ENCODE data around the gene TMEM44.
"Not testable (repeated sequence)": the region's sequence is repeated elsewhere in the genome, so short reads cannot be mapped to it uniquely, and the experiment has no call there.

TMEM44 gene

DNA sequence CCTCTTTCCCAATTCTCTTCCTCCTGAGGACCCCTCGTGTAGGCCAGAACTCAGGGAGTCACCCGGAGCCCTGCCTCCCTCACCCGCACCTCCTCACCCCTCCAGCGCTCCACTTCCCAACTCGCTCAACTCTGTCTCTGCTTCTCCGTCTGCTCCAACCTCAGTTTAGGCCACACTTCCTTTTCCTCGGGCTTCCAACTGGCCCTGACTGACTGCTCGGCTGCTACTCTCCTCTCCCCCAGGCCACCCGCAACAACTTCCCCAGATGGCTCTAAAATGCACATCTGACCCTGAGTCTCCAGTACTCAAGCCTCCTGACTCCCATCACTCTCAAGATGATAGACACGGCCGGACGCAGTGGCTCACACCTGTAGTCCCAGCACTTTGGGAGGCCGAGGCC, 23.6 kb downstream of the TMEM44 start:
- no peak for DNase-seq (ENCODE audit: low read depth)

DNA sequence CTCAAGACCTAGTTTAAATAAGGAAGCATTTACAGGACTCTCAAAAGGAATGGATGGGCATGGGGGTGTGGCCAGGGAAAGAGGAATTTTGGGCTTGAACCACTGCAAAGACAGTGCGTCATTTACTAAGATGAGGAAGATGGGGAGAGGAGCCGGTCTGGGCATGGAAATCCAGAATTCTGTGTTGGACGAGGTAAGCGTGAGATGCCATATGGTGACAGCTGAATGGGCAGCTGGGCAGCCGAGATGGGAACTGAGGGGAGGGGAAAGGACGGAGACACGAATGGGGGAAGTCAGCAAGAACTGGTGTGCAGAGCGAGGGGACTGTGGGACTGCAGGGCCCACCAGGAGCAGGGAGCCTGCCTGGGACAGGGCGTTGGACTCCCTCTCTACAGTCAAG, 24.2 kb downstream of the TMEM44 start:
- no peak for DNase-seq (ENCODE audit: low read depth)

GRCh38 chr3:194607592-194608389, 25.4 kb downstream of the TMEM44 start:
- no peak for DNase-seq (ENCODE audit: low read depth)

- no peak for DNase-seq (ENCODE audit: low read depth)
These were observed 26.3 kb downstream of the TMEM44 start for GRCh38 chr3:194606941-194607340.

GRCh38 chr3:194606163-194606562, 27.1 kb downstream of the TMEM44 start:
- DNase-seq (ENCODE audit: low read depth), result no peak

DNA sequence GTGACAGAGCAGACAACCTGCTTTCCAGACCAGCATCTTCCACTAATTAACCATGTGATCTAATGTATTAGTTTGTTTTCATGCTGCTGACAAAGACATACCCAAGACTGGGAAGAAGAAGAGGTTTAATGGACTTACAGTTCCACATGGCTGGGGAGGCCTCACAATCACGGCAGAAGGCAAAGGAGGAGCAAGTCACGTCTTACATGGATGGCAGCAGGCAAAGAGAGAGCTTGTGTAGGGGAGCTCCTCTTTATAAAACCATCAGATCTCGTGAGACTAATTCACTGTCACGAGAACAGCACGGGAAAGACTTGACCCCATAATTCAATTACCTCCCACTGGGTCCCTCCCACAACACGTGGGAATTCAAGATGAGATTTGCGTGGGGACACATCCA, 27.9 kb downstream of the TMEM44 start:
- not testable (repeated sequence) for DNase-seq (ENCODE audit: low read depth)

- no peak for DNase-seq (ENCODE audit: low read depth)
These were observed 28.4 kb downstream of the TMEM44 start for GRCh38 chr3:194604837-194605236.

DNA sequence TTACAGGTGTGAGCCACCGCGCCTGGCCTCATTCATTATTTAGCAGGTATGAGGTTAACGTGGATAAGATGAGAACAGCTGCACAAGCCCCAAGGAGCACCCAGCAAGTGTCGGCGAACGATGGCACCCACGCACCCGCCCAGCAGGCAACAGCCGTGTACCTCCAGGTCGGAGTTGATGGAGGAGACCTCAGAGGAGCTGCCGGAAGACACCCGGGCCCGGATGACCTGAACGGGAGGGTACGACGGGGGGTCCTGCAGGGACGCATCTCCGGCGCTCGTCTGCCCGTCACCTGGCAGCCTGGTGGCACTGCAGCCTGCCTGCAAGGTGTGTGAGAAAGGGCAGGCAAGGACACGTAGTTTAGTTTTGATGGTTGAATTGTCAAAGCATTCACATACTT, 29.1 kb downstream of the TMEM44 start:
- DNase-seq (ENCODE audit: low read depth), result no peak

GRCh38 chr3:194602669-194603171, 30.5 kb downstream of the TMEM44 start:
- DNase-seq (ENCODE audit: low read depth), result no peak

GRCh38 chr3:194598771-194599557, 34.3 kb downstream of the TMEM44 start:
- no peak for DNase-seq (ENCODE audit: low read depth)

- no peak for DNase-seq (ENCODE audit: low read depth)
These were observed 36.3 kb downstream of the TMEM44 start for GRCh38 chr3:194596906-194597305.

DNA sequence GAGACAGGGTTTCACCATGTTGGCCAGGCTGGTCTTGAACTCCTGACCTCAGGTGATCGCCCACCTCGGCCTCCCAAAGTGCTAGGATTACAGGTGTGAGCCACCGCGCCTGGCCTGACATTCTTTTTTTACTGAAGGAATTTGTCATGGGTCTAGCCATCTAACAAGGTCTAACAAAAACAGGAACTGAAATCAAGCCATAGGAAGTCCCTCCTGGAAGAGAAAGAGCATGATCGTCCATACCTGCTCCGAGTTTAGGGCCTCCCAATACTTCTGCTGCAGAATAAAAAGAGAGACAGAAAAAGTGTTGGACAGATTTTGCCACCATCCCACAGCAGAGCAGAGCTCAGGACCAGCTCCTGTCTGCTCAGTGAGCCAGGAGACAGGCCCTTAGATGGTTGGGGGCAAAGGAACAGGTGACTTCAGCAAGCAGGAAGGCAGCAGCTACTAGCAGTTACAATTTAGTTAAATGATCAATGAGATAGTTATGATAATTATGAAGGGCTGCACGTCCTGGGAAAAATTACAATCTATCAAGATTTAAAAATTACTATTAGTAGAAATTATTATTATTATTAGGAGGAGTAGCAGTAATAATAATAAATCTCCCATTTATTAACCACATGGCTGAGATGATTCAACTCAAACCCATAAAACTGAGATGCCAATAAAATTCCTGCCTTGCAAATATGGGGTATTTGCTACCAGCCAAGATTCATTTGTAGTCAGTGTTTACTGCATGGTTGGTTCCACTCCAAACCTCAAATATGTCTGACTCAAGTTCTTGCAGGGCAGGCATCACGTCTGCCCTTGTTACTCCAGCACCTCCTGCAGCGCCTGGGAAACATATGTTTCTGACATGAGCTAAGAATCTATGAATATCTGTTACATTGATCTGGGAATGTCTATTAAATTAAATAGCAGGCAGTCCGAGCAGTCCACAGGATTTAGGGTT, 40.1 kb downstream of the TMEM44 start:
- no peak for DNase-seq (ENCODE audit: low read depth)

GRCh38 chr3:194588741-194589140, 44.5 kb downstream of the TMEM44 start:
- DNase-seq (ENCODE audit: low read depth), result no peak

GRCh38 chr3:194588236-194588635, 45.0 kb downstream of the TMEM44 start:
- DNase-seq (ENCODE audit: low read depth), result no peak

DNA sequence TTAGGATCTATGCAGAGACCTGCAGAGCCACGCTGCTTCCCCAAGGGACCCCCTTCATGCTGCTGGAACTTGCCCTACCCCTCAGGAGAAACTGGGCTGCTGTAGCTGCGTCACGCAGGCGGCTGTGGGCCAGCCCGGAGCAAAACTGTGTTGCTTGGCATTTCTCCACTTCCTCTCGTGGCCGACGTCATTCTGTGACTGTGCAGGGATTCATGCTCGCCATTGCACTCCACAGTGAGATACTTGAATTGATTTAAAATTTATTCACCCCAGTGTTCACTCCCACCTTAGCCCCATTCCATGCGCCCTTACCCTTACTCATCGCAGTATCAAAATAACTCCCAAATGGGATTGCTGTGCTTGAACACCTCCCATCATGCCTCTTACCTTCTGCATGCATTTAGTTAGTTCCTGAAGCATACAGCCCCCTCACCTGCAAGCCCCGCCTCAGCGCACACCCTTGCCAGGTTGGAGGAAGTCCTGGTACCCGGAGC, 45.7 kb downstream of the TMEM44 start:
- no peak for DNase-seq (ENCODE audit: low read depth)

GRCh38 chr3:194586836-194587235, 46.4 kb downstream of the TMEM44 start:
- no peak for DNase-seq (ENCODE audit: low read depth)

DNA sequence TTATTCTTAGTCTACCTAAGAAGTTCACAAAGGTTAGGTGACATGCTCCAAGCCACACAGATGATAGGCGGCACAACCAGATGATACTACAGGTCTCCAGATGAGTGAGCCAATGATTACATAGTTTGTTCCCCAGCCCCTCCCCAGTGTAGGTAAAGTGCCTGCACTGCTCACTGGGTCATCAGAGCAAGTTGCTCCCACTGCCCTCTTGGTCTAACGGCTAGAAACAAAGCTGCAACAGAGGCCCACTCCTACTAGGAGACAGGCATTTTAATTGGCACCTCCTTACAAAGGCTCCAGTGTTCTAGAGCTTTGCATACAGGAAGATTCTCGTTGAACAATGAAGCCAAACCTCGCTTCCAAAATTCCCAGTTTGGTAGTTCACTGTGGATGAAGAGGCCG, 47.3 kb downstream of the TMEM44 start:
- DNase-seq (ENCODE audit: low read depth), result no peak

DNA sequence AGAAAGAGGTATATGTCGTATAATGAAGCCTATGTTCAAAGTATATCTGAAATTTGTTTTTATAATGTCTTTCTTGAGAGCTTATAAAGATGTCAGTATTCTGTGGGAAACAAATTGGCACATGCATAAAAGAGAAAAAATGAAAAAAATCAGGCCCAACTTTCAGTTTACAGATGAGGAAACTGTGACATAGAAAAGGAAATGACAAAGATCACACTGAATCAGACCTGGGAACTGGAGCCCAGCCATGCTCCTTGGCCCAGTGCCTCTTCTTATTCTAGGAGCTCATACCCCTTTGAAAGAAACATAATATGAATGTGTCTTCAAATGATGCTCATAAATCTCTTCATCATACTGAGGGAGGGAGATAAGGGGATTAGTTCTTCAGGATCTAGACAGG, 48.4 kb downstream of the TMEM44 start:
- no peak for DNase-seq (ENCODE audit: low read depth)

GRCh38 chr3:194584320-194584776, 48.9 kb downstream of the TMEM44 start:
- DNase-seq (ENCODE audit: low read depth), result no peak

DNA sequence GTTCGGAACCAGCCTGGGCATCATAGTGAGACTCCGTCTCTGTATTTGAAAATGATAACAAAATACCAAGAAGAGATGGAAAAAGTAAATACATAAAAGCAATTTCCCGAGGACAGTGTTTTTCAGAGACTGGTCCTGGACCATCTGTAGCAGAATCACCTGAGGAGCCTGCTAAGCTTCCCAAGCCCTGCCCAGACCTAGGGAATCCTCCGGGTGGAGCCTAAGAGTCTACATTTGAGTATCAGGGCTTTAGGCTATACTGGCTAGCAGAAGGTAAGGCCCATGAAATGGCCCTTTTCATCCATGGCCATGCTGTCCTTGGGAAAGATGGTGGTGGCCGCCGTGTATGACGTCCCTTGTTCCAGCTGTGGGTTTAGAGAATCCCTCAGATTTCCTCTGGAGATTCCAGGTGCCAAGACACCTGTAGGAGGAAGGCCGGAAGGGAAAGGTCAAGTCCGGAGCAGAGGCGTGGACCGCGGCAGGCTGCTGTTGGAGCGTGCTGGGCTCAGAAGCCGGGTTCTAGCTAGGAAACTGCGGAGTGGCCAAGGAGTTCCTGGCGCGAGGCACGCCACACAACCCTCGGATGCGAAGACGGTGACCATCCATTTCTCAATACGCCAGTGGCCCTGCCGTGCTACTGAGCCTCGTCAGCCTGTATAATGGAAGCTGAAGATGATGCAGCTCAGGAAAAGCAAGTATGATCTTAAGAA, 50.9 kb downstream of the TMEM44 start:
- DNase-seq (ENCODE audit: low read depth), result no peak

DNA sequence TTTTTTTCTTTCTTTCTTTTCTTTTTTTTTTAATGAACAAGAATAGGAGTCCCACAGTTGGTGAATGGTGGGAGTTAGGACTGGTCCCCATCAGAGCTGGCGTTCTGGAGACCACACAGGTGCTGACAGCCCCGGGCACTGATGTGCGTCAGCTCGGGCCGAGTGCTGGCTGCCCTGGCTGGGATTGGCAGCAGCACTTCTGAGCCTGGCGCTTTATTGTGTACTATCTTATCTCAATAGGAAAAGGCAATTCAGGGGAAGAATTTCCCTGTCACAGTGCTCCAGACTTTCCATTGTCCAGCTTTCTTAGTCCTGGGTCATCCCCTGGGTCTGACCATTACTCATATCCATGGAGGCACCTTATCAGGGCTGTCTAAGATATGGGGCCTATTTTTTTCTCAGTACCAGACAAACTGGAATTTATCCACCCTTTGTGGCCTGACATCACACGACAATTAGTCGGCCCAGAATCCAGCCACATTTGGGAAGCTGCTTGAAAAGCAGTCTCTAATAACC, 54.1 kb downstream of the TMEM44 start:
- no peak for DNase-seq (ENCODE audit: low read depth)
